Epithelial cell of proximal tubule (primary cell): Measurements from ENCODE around the gene OPN3. TPM values are rescaled to one million over a fixed set of nuclear protein-coding genes. Genes with fewer than 3 reads are reported as not detected.

Experiments
- DNase-seq: peaks from one replicate; pipeline ENCODE4 v3.0.0-alpha.2; 2011; ENCODE audit warnings: low read depth
- H3K4me3 ChIP-seq: 2 replicates; pipeline ENCODE4 v1.5.1; 2011; ENCODE audit warnings: low read depth, mild to moderate bottlenecking, low read length
- CTCF ChIP-seq: conservative IDR thresholded peaks from 2 replicates; pipeline ENCODE4 v1.5.1; 2012; ENCODE audit warnings: low read depth, mild to moderate bottlenecking, low read length
- total RNA-seq: library from RNA; depleted of rRNA; stranded (reverse); fragments of >200 nt; gene quantifications from 2 replicates; pipeline ENCODE4 v1.2.3, GENCODE V29; 2015

Gene OPN3
- total RNA-seq, 1 donor from 2014 or later, result 66.2 TPM

- H3K4me3 ChIP-seq, result no peak overlapping the region
- no peak for TF ChIP-seq CTCF
- DNase-seq, result no peak
Measured at GRCh38 chr1:241622669-241623068, 17.5 kb downstream of the OPN3 start.

GRCh38 chr1:241617426-241617825, 22.7 kb downstream of the OPN3 start:
- H3K4me3 ChIP-seq, result no peak overlapping the region
- no peak for DNase-seq
- no peak for TF ChIP-seq CTCF

GRCh38 chr1:241615043-241615974, 24.9 kb downstream of the OPN3 start:
- peak; percentile 11 for TF ChIP-seq CTCF
- peak; percentile 91 for DNase-seq

GRCh38 chr1:241614572-241614971, 25.6 kb downstream of the OPN3 start:
- TF ChIP-seq CTCF, result no peak
- H3K4me3 ChIP-seq, result no peak overlapping the region
- DNase-seq, result no peak

More at GRCh38 chr1:241615043-241615974, 24.9 kb downstream of the OPN3 start:
- H3K4me3 ChIP-seq, result no peak overlapping the region

GRCh38 chr1:241614144-241614543, 26.0 kb downstream of the OPN3 start:
- no peak for DNase-seq
- no peak overlapping the region for H3K4me3 ChIP-seq
- TF ChIP-seq CTCF, result no peak

GRCh38 chr1:241612533-241613477, 27.4 kb downstream of the OPN3 start:
- no peak for TF ChIP-seq CTCF
- peak; percentile 86 for DNase-seq
- no peak overlapping the region for H3K4me3 ChIP-seq
